ENCODE measurements around the gene MYBPC3.

MYBPC3 gene

GRCh38 chr11:47360341-47360740 is 7.8 kb upstream of the MYBPC3 start:
- TF ChIP-seq EGR1 (IDR thresholded peaks at IDR 0.05) (no peak), CEBPB (IDR thresholded peaks at IDR 0.05) (no peak)

DNA sequence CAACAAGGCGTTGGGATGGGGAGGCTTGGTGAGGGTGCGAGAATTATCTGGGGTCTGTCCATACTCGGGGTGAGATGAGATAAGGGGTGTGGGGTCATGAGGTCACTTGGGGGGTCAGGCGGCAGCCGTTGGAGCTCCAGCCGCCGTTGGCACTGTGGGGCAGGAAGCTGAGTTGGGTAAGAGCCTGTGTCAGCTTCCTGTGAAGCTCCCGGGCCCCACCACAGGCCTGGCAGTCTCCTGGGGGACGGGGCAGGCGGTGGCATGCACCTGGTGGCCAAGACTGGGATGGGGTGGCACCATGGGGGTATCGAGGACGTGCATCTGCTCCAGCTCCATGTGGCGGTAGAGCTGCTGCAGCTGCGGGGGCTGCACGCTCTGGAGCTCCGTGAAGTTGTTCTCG is 7.1 kb upstream of the MYBPC3 start:
- TF ChIP-seq TCF12 (IDR thresholded peaks at IDR 0.05; ENCODE audit: low read depth) (no peak), ZBTB7A (IDR thresholded peaks at IDR 0.05; ENCODE audit: low read depth) (no peak), NFIC (IDR thresholded peaks at IDR 0.05) (no peak), CEBPB (IDR thresholded peaks at IDR 0.05) (no peak), RAD21 (IDR thresholded peaks at IDR 0.05; ENCODE audit: low read depth) (no peak), EGR1 (IDR thresholded peaks at IDR 0.05) (no peak), TEAD4 (IDR thresholded peaks at IDR 0.05) (no peak), MAX (IDR thresholded peaks at IDR 0.05) (no peak), YY1 (IDR thresholded peaks at IDR 0.05; ENCODE audit: low read depth) (no peak), FOXM1 (IDR thresholded peaks at IDR 0.05; ENCODE audit: borderline replicate concordance, low read depth) (no peak), TAF1 (IDR thresholded peaks at IDR 0.05; ENCODE audit: low read depth) (no peak), CREB1 (IDR thresholded peaks at IDR 0.05; ENCODE audit: low read depth) (no peak), EP300 (IDR thresholded peaks at IDR 0.05; ENCODE audit: borderline replicate concordance) (no peak)
- TF ChIP-seq, protein P1, sequence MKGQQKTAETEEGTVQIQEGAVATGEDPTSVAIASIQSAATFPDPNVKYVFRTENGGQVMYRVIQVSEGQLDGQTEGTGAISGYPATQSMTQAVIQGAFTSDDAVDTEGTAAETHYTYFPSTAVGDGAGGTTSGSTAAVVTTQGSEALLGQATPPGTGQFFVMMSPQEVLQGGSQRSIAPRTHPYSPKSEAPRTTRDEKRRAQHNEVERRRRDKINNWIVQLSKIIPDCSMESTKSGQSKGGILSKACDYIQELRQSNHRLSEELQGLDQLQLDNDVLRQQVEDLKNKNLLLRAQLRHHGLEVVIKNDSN (IDR thresholded peaks at IDR 0.05), result no peak
- TF ChIP-seq, protein P2, sequence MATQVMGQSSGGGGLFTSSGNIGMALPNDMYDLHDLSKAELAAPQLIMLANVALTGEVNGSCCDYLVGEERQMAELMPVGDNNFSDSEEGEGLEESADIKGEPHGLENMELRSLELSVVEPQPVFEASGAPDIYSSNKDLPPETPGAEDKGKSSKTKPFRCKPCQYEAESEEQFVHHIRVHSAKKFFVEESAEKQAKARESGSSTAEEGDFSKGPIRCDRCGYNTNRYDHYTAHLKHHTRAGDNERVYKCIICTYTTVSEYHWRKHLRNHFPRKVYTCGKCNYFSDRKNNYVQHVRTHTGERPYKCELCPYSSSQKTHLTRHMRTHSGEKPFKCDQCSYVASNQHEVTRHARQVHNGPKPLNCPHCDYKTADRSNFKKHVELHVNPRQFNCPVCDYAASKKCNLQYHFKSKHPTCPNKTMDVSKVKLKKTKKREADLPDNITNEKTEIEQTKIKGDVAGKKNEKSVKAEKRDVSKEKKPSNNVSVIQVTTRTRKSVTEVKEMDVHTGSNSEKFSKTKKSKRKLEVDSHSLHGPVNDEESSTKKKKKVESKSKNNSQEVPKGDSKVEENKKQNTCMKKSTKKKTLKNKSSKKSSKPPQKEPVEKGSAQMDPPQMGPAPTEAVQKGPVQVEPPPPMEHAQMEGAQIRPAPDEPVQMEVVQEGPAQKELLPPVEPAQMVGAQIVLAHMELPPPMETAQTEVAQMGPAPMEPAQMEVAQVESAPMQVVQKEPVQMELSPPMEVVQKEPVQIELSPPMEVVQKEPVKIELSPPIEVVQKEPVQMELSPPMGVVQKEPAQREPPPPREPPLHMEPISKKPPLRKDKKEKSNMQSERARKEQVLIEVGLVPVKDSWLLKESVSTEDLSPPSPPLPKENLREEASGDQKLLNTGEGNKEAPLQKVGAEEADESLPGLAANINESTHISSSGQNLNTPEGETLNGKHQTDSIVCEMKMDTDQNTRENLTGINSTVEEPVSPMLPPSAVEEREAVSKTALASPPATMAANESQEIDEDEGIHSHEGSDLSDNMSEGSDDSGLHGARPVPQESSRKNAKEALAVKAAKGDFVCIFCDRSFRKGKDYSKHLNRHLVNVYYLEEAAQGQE (IDR thresholded peaks at IDR 0.05; ENCODE audit: low read depth), result no peak

DNA sequence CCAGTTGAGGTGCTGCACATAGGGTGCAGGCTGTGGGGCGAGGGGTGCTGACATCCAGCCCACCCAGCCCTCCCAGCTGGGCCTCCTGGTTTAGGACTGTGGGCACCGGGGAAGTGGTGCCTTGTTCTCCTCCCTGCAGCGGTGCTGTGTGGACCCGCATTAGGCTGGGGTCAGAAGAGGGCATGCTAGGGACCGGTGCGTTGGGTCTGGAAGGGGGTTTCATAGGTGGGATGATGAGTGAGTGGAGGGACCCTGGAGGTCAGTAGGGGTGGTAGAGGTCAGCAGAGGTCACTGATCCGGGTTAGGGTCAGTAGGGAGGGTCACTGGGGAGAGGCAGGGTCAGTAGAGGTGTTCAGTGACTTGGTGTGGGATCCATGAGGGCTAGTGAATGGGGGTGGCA is 6.7 kb upstream of the MYBPC3 start:
- TF ChIP-seq, protein P1 (IDR thresholded peaks at IDR 0.05), result no peak
- TF ChIP-seq EP300 (IDR thresholded peaks at IDR 0.05; ENCODE audit: borderline replicate concordance) (no peak), CEBPB (IDR thresholded peaks at IDR 0.05) (no peak), TAF1 (IDR thresholded peaks at IDR 0.05; ENCODE audit: low read depth) (no peak), ZBTB7A (IDR thresholded peaks at IDR 0.05; ENCODE audit: low read depth) (no peak), TEAD4 (IDR thresholded peaks at IDR 0.05) (no peak), MAX (IDR thresholded peaks at IDR 0.05) (no peak), EGR1 (IDR thresholded peaks at IDR 0.05) (no peak), FOXM1 (IDR thresholded peaks at IDR 0.05; ENCODE audit: borderline replicate concordance, low read depth) (no peak), YY1 (IDR thresholded peaks at IDR 0.05; ENCODE audit: low read depth) (no peak), CREB1 (IDR thresholded peaks at IDR 0.05; ENCODE audit: low read depth) (no peak), TCF12 (IDR thresholded peaks at IDR 0.05; ENCODE audit: low read depth) (no peak)
- TF ChIP-seq, protein P2 (IDR thresholded peaks at IDR 0.05; ENCODE audit: low read depth), result no peak

DNA sequence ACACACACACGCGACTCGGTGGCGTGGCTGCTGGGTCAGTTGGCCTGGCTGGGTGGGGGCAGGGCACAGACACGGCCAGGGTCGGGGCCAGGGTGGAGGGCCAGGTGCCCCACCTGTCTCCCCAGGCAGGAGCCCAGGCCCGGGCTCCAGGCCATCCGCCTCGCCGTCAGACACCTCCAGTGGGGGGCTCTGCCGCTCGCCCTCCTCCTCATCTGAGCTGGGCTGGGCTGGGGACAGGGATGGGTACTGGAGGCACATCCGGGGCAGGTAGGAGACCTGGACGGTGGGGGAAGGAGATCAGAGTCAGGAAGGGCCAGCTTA is 6.2 kb upstream of the MYBPC3 start:
- TF ChIP-seq MAX (IDR thresholded peaks at IDR 0.05), result no peak
- no peak for TF ChIP-seq EP300 (IDR thresholded peaks at IDR 0.05; ENCODE audit: borderline replicate concordance)
- no peak for TF ChIP-seq NFIC (IDR thresholded peaks at IDR 0.05)
- no peak for TF ChIP-seq YY1 (IDR thresholded peaks at IDR 0.05; ENCODE audit: low read depth)
- no peak for TF ChIP-seq RAD21 (IDR thresholded peaks at IDR 0.05; ENCODE audit: low read depth)
- TF ChIP-seq EGR1 (IDR thresholded peaks at IDR 0.05), result no peak
- no peak for TF ChIP-seq CEBPB (IDR thresholded peaks at IDR 0.05)
- no peak for TF ChIP-seq FOXM1 (IDR thresholded peaks at IDR 0.05; ENCODE audit: borderline replicate concordance, low read depth)
- TF ChIP-seq TAF1 (IDR thresholded peaks at IDR 0.05; ENCODE audit: low read depth), result no peak
- TF ChIP-seq, protein P1 (IDR thresholded peaks at IDR 0.05), result no peak
- TF ChIP-seq, protein P2 (IDR thresholded peaks at IDR 0.05; ENCODE audit: low read depth), result no peak
- TF ChIP-seq TCF12 (IDR thresholded peaks at IDR 0.05; ENCODE audit: low read depth), result no peak
